ENCODE measurements around the gene FLNA.

- TF ChIP-seq ZNF274 (IDR thresholded peaks at IDR 0.05; ENCODE audit: low read depth, low read length) (no peak), YY1 (IDR thresholded peaks at IDR 0.05; ENCODE audit: insufficient read depth, insufficient read length) (no peak)
Measured at GRCh38 chrX:154379569-154379951, 5.1 kb upstream of the FLNA start.
